ENCODE measurements around the gene FAM98B.

FAM98B gene

GRCh38 chr15:38461066-38461833 lies 7.3 kb downstream of the FAM98B start:
- DNase-seq: no peak

- no peak for DNase-seq
These were observed 10.0 kb downstream of the FAM98B start for GRCh38 chr15:38463893-38464292.

GRCh38 chr15:38464675-38465074 lies 10.7 kb downstream of the FAM98B start:
- no peak for DNase-seq

- no peak for DNase-seq
These were observed 16.9 kb downstream of the FAM98B start for GRCh38 chr15:38470816-38471215.

- no peak for DNase-seq
These were observed 18.0 kb downstream of the FAM98B start for GRCh38 chr15:38471974-38472373.

- DNase-seq: peak in 17 of 51 donors; percentile 1 to 63 (median 22)
These were observed 20.3 kb downstream of the FAM98B start for GRCh38 chr15:38474155-38474757.

GRCh38 chr15:38475361-38475760 lies 21.4 kb downstream of the FAM98B start:
- no peak for DNase-seq

- no peak for DNase-seq
These were observed 22.2 kb downstream of the FAM98B start for GRCh38 chr15:38476120-38476519.

GRCh38 chr15:38477637-38478036 lies 23.7 kb downstream of the FAM98B start:
- peak in 1 of 51 donors; percentile 9 for DNase-seq

- no peak for DNase-seq
These were observed 25.3 kb downstream of the FAM98B start for GRCh38 chr15:38479266-38479665.

- no peak for DNase-seq
These were observed 25.8 kb downstream of the FAM98B start for GRCh38 chr15:38479756-38480155.

GRCh38 chr15:38481113-38481512 lies 27.2 kb downstream of the FAM98B start:
- DNase-seq: no peak

- no peak for DNase-seq
These were observed 27.8 kb downstream of the FAM98B start for GRCh38 chr15:38481761-38482160.

- no peak for DNase-seq
These were observed 28.6 kb downstream of the FAM98B start for GRCh38 chr15:38482572-38482971.

GRCh38 chr15:38486936-38487335 lies 33.0 kb downstream of the FAM98B start:
- DNase-seq: no peak

- DNase-seq: no peak
These were observed 33.5 kb downstream of the FAM98B start for GRCh38 chr15:38487378-38487777.

GRCh38 chr15:38490242-38490922 lies 36.5 kb downstream of the FAM98B start:
- no peak for DNase-seq

- no peak for DNase-seq
These were observed 42.2 kb downstream of the FAM98B start for GRCh38 chr15:38496151-38496550.

- DNase-seq: no peak
These were observed 45.7 kb downstream of the FAM98B start for GRCh38 chr15:38499651-38500050.

- no peak for DNase-seq
These were observed 49.6 kb downstream of the FAM98B start for GRCh38 chr15:38503496-38503895.

- DNase-seq: peak in 1 of 51 donors; percentile 20
These were observed 50.9 kb downstream of the FAM98B start for GRCh38 chr15:38504680-38505467.

GRCh38 chr15:38506997-38507396 lies 53.1 kb downstream of the FAM98B start:
- no peak for DNase-seq

Measured in hypothalamus (tissue), 51 donors.